ENCODE data around the gene KCTD2. TPM values are rescaled to one million over a fixed set of nuclear protein-coding genes. Genes with fewer than 3 reads are reported as not detected.

KCTD2 gene
- total and polyA plus RNA-seq, 2 of the 13 experiments (the other 11 are each of a cell fraction or from before 2014, with no cell fraction given), result 28.3 to 32.6 TPM

DNA sequence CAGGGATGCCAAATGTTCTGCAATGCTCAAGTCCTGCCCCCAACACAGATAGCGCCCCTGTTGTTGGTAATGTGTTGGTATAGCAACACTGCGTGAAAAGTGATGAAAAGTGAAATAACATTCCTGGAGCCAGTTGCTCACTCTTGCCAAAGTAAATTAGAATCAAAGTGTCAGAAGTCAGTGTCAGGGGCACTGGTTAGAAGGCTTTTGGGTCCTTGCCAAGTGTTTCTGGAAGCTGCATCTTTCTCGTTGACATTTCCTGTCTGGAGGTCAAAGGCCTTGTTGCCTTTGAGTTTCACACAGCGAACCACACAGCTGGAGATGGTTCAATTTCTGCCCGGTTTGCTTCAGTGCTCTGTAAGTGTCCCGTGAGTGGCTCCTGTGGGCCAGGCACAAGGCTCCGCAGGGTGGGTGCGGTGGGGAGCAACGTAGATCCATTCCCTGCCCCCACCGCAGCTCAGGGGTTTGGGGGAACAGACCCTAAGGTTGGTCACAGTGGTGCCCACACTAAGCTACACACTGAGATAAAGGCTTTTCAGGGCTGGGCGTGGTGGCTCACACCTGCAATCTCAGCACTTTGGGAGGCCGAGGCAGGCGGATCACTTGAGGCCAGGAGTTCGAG, 37.1 kb downstream of the KCTD2 start (continued):
- TF ChIP-seq ZNF354B (CRISPR knock-in tag; IDR thresholded peaks at IDR 0.05) (no peak), ATRX (CRISPR knock-in tag; IDR thresholded peaks at IDR 0.05; ENCODE audit: borderline replicate concordance) (no peak), KLF6 (CRISPR knock-in tag; IDR thresholded peaks at IDR 0.05) (0 out of 2 replicates have a peak, but pooled peaks have one; percentile 66), CBX1 (IDR thresholded peaks at IDR 0.05; ENCODE audit: low read depth) (no peak), FLYWCH1 (CRISPR knock-in tag; IDR thresholded peaks at IDR 0.05) (no peak), ZMYM4 (CRISPR knock-in tag; IDR thresholded peaks at IDR 0.05) (no peak; the same call in 1 of the 2 replicates), ZNF317 (CRISPR knock-in tag; IDR thresholded peaks at IDR 0.05) (no peak), ZNF331 (CRISPR knock-in tag; IDR thresholded peaks at IDR 0.05) (peak; percentile 93), ZFX (CRISPR knock-in tag; IDR thresholded peaks at IDR 0.05; ENCODE audit: low read depth) (peak; percentile 59; the same call in 1 of the 2 replicates), SRY (CRISPR knock-in tag; IDR thresholded peaks at IDR 0.05) (no peak), FOXK1 (CRISPR knock-in tag; IDR thresholded peaks at IDR 0.05; ENCODE audit: borderline replicate concordance, low read depth) (peak; percentile 92; the same call in 1 of the 2 replicates), SP140L (CRISPR knock-in tag; IDR thresholded peaks at IDR 0.05; ENCODE audit: borderline replicate concordance) (no peak), HDAC6 (IDR thresholded peaks at IDR 0.05; ENCODE audit: low read depth, low read length) (no peak), RBM39 (IDR thresholded peaks at IDR 0.05; ENCODE audit: low read depth, low read length, poor library complexity, severe bottlenecking) (no peak), TEAD2 (CRISPR knock-in tag; IDR thresholded peaks at IDR 0.05) (no peak), ZNF281 (CRISPR knock-in tag; IDR thresholded peaks at IDR 0.05; ENCODE audit: borderline replicate concordance) (peak; percentile 29; the same call in 1 of the 2 replicates), ZNF883 (CRISPR knock-in tag; IDR thresholded peaks at IDR 0.05; ENCODE audit: not compliant biosample characterization) (no peak), ZSCAN25 (CRISPR knock-in tag; IDR thresholded peaks at IDR 0.05) (peak; percentile 58), ZNF251 (CRISPR knock-in tag; IDR thresholded peaks at IDR 0.05) (no peak), GABPA (IDR thresholded peaks at IDR 0.05; ENCODE audit: low read depth, low read length) (no peak), GABPA (CRISPR knock-in tag; IDR thresholded peaks at IDR 0.05; ENCODE audit: low read depth) (peak; percentile 71), SMAD9 (CRISPR knock-in tag; IDR thresholded peaks at IDR 0.05) (no peak), ZNF678 (CRISPR knock-in tag; IDR thresholded peaks at IDR 0.05) (no peak), ATF4 (CRISPR knock-in tag; IDR thresholded peaks at IDR 0.05) (peak in 1 of 2 experiments; percentile 77; a peak in 2 of 4 replicates), KLF9 (CRISPR knock-in tag; IDR thresholded peaks at IDR 0.05; ENCODE audit: low read depth) (no peak), ZNF484 (CRISPR knock-in tag; IDR thresholded peaks at IDR 0.05; ENCODE audit: borderline replicate concordance, low read depth) (no peak)
- TF ChIP-seq, protein P1, sequence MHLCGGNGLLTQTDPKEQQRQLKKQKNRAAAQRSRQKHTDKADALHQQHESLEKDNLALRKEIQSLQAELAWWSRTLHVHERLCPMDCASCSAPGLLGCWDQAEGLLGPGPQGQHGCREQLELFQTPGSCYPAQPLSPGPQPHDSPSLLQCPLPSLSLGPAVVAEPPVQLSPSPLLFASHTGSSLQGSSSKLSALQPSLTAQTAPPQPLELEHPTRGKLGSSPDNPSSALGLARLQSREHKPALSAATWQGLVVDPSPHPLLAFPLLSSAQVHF (CRISPR knock-in tag; IDR thresholded peaks at IDR 0.05), result no peak
- TF ChIP-seq, protein P2, sequence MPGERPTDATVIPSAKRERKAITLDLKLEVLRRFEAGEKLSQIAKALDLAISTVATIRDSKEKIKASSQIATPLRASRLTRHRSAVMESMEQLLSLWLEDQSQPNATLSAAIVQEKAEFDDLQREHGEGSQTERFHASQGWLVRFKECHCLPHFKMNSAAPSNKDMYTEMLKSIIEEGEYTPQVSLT (CRISPR knock-in tag; IDR thresholded peaks at IDR 0.05; ENCODE audit: borderline replicate concordance, low read depth), result no peak

Data from HepG2 (cell line).